Nephron (organoid): Measurements from ENCODE around the gene CRYBG3.

Experiments used
- H3K27ac Mint-ChIP-seq, 3 experiments: 2 replicates each; pipeline ENCODE4 v1.8.0; 2020; ENCODE audit warnings: mixed read lengths in 3 of 3, mild to moderate bottlenecking in 2 of 3, moderate library complexity in 1 of 3
- H3K27me3 Mint-ChIP-seq: 2 replicates; pipeline ENCODE4 v1.8.0; 2021; ENCODE audit warnings: low read depth, mild to moderate bottlenecking, moderate library complexity, mixed read lengths
- H3K36me3 Mint-ChIP-seq: 2 replicates; pipeline ENCODE4 v1.8.0; 2020; ENCODE audit warnings: low read depth, mixed read lengths
- H3K4me1 Mint-ChIP-seq: 2 replicates; pipeline ENCODE4 v1.8.0; 2020; ENCODE audit warnings: mixed read lengths
- H3K4me3 Mint-ChIP-seq, 3 experiments: 2 replicates each; pipeline ENCODE4 v1.8.0; 2020; ENCODE audit warnings: mild to moderate bottlenecking in 3 of 3, mixed read lengths in 3 of 3, moderate library complexity in 2 of 3
- H3K9me3 Mint-ChIP-seq: 2 replicates; pipeline ENCODE4 v1.8.0; 2020; ENCODE audit warnings: mixed read lengths
- TF ChIP-seq, protein P1 (sequence below), 3 experiments: fragments of 200-600 bp; sonication (generic); IDR thresholded peaks; one replicate each; pipeline ENCODE4 v1.5.0; 2021; ENCODE audit warnings: antibody characterized with exemption in 3 of 3; ENCODE audit not compliant: unreplicated experiment in 3 of 3

CRYBG3 gene

DNA sequence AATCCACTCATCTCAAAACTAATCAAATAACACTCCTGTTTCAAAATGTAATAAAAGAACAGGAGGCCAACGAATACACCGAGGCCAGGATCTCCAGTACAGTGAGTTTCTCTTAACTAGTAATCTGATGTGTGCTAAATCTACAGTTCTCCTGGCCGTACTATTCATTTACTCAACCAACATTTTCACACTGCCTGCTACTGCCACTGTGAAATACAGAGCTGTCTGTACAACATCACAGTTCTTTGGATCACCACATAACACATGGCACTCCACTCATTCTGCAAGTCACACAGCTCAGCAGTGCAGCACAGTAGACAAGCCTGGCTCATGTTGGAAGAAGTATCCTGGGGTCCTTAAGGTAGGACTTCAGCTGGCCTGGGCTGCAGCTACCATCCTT, 128.5 kb downstream of the CRYBG3 start:
- no peaks in the 10 kb centered on the region for H3K4me1 Mint-ChIP-seq
- TF ChIP-seq, protein P1, sequence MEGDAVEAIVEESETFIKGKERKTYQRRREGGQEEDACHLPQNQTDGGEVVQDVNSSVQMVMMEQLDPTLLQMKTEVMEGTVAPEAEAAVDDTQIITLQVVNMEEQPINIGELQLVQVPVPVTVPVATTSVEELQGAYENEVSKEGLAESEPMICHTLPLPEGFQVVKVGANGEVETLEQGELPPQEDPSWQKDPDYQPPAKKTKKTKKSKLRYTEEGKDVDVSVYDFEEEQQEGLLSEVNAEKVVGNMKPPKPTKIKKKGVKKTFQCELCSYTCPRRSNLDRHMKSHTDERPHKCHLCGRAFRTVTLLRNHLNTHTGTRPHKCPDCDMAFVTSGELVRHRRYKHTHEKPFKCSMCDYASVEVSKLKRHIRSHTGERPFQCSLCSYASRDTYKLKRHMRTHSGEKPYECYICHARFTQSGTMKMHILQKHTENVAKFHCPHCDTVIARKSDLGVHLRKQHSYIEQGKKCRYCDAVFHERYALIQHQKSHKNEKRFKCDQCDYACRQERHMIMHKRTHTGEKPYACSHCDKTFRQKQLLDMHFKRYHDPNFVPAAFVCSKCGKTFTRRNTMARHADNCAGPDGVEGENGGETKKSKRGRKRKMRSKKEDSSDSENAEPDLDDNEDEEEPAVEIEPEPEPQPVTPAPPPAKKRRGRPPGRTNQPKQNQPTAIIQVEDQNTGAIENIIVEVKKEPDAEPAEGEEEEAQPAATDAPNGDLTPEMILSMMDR (IDR thresholded peaks at IDR 0.05; ENCODE audit: unreplicated experiment in 3 of 3): no peak
- H3K9me3 Mint-ChIP-seq: no peaks in the 10 kb centered on the region
- H3K36me3 Mint-ChIP-seq: peaks cover 72% of the 10 kb centered on the region
- H3K4me3 Mint-ChIP-seq: no peak overlapping the region
- peaks cover 5% of the 10 kb centered on the region for H3K27me3 Mint-ChIP-seq
- no peak overlapping the region for H3K27ac Mint-ChIP-seq

DNA sequence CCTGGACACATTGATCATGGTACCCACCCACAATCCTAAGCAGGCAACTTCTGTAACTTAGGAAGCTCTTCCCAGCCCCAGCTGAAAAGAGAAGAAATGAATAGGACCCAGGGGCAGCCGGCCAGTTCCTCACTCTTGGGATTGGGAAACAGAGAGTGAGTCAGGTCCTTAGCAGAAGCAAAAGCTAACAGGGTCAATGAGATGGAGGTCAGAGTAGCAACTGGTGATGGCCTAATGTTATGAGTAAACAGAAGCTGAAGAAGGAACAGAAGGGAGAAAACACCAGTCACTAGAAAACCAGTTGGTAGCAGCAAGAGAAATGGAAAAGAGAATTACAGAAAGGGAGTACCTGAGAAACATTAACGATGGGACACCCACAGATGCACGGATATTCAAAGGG, 130.5 kb downstream of the CRYBG3 start:
- Mint-ChIP-seq H3K4me1 (no peaks in the 10 kb centered on the region), H3K4me3 (no peak overlapping the region), H3K9me3 (no peaks in the 10 kb centered on the region), H3K27ac (no peak overlapping the region), H3K36me3 (peaks cover 53% of the 10 kb centered on the region), H3K27me3 (peaks cover 5% of the 10 kb centered on the region)
- TF ChIP-seq, protein P1 (IDR thresholded peaks at IDR 0.05; ENCODE audit: unreplicated experiment in 3 of 3): no peak

- Mint-ChIP-seq H3K4me1 (no peaks in the 10 kb centered on the region), H3K9me3 (no peaks in the 10 kb centered on the region), H3K27me3 (peaks cover 5% of the 10 kb centered on the region), H3K4me3 (no peak overlapping the region), H3K36me3 (peaks cover 56% of the 10 kb centered on the region), H3K27ac (no peak overlapping the region)
- TF ChIP-seq, protein P1 (IDR thresholded peaks at IDR 0.05; ENCODE audit: unreplicated experiment in 3 of 3): no peak
Measured at GRCh38 chr3:97952872-97953271, 131.1 kb downstream of the CRYBG3 start.

- Mint-ChIP-seq H3K36me3 (peaks cover 51% of the 10 kb centered on the region), H3K4me1 (no peaks in the 10 kb centered on the region), H3K4me3 (no peak overlapping the region), H3K9me3 (no peaks in the 10 kb centered on the region), H3K27me3 (peaks cover 5% of the 10 kb centered on the region), H3K27ac (no peak overlapping the region)
- TF ChIP-seq, protein P1 (IDR thresholded peaks at IDR 0.05; ENCODE audit: unreplicated experiment in 3 of 3): no peak
Measured at GRCh38 chr3:97954228-97954827, 132.5 kb downstream of the CRYBG3 start.

GRCh38 chr3:97956051-97956450, 134.2 kb downstream of the CRYBG3 start:
- Mint-ChIP-seq H3K9me3 (no peaks in the 10 kb centered on the region), H3K4me1 (peaks cover 7% of the 10 kb centered on the region), H3K27ac (no peak overlapping the region), H3K36me3 (peaks cover 37% of the 10 kb centered on the region), H3K27me3 (peaks cover 5% of the 10 kb centered on the region), H3K4me3 (no peak overlapping the region)
- TF ChIP-seq, protein P1 (IDR thresholded peaks at IDR 0.05; ENCODE audit: unreplicated experiment in 3 of 3): no peak

DNA sequence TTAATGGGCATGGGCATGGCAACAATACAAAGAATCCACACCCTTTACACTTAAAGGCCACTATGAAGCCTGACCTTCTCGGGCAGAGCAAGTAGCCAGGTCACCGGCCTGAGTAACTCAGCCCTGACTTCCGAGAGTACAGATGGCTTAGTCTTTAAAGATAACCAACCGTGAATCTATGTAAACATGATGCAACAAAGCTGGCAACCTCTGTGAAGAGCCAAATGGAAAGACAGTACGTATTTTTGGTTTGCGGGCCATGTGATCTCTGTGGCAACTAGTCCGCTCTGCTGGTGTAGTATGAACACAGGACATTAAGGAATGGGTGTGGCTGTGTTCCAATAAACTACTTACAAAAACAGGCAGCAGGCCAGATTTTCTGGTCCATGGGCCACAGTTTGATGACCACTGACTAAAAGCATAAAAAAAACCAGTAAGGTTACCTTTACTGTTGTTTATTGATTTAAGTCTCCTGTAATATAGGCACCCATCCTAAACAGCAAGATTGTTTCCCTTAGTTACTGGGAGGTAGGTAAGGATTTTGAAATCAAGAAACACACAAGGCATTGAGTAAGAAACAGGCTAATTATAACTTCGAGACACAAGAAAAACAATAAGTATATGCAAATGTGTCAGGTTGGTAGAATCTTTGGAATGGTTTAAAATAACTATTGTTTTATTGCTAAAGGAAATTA, 136.0 kb downstream of the CRYBG3 start:
- Mint-ChIP-seq H3K36me3 (peaks cover 40% of the 10 kb centered on the region), H3K4me1 (peaks cover 22% of the 10 kb centered on the region), H3K9me3 (no peaks in the 10 kb centered on the region), H3K27ac (no peak overlapping the region), H3K27me3 (peaks cover 5% of the 10 kb centered on the region), H3K4me3 (no peak overlapping the region)
- TF ChIP-seq, protein P1 (IDR thresholded peaks at IDR 0.05; ENCODE audit: unreplicated experiment in 3 of 3): no peak
